Ishikawa (cell line): Measurements from ENCODE around the gene FBXL3.

Experiments used
- CEBPB ChIP-seq: IDR thresholded peaks from 2 replicates; pipeline ENCODE4 v1.6.1; 2012
- CREB1 ChIP-seq: IDR thresholded peaks from 2 replicates; pipeline ENCODE4 v1.6.1; 2012; ENCODE audit warnings: low read depth
- EGR1 ChIP-seq: IDR thresholded peaks from 2 replicates; pipeline ENCODE4 v1.6.1; 2012
- EP300 ChIP-seq: IDR thresholded peaks from 2 replicates; pipeline ENCODE4 v1.6.1; 2012; ENCODE audit warnings: borderline replicate concordance
- FOXM1 ChIP-seq: IDR thresholded peaks from 2 replicates; pipeline ENCODE4 v1.6.1; 2012; ENCODE audit warnings: low read depth, borderline replicate concordance
- NFIC ChIP-seq: IDR thresholded peaks from 2 replicates; pipeline ENCODE4 v1.6.1; 2012
- RAD21 ChIP-seq: IDR thresholded peaks from 2 replicates; pipeline ENCODE4 v1.6.1; 2012; ENCODE audit warnings: low read depth
- TAF1 ChIP-seq: IDR thresholded peaks from 2 replicates; pipeline ENCODE4 v1.6.1; 2012; ENCODE audit warnings: low read depth, mild to moderate bottlenecking
- TEAD4 ChIP-seq: IDR thresholded peaks from 2 replicates; pipeline ENCODE4 v1.6.1; 2012
- USF1 ChIP-seq: IDR thresholded peaks from 2 replicates; pipeline ENCODE4 v1.6.1; 2012
- YY1 ChIP-seq: IDR thresholded peaks from 2 replicates; pipeline ENCODE4 v1.6.1; 2012; ENCODE audit warnings: low read depth
- TF ChIP-seq, protein P1 (sequence below): IDR thresholded peaks from 2 replicates; pipeline ENCODE4 v1.6.1; 2012; ENCODE audit warnings: low read depth, mild to moderate bottlenecking
- TF ChIP-seq, protein P2 (sequence below): IDR thresholded peaks from 2 replicates; pipeline ENCODE4 v1.6.1; 2012

DNA sequence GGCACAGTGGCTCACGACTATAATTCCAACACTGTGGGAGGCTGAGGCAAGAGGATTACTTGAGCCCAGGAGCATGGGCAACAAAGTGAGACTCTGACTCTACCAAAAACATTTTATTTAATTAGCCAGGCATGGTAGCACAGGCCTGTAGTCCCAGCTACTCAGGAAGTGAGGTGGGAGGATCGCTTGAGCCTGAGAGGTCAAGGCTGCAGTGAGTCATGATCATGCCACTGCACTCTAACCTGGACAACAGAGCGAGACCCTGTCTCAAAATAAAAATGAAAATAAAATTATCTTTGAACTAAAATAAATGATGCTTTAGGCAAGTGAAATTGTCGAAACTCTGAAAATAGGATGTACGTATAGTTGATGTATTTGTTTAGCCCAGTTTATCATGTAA, 43.3 kb downstream of the FBXL3 start:
- no peak for TF ChIP-seq NFIC
- TF ChIP-seq CREB1, result no peak
- TF ChIP-seq EP300, result no peak
- TF ChIP-seq RAD21, result no peak
- TF ChIP-seq FOXM1, result no peak
- no peak for TF ChIP-seq YY1
- TF ChIP-seq, protein P1, sequence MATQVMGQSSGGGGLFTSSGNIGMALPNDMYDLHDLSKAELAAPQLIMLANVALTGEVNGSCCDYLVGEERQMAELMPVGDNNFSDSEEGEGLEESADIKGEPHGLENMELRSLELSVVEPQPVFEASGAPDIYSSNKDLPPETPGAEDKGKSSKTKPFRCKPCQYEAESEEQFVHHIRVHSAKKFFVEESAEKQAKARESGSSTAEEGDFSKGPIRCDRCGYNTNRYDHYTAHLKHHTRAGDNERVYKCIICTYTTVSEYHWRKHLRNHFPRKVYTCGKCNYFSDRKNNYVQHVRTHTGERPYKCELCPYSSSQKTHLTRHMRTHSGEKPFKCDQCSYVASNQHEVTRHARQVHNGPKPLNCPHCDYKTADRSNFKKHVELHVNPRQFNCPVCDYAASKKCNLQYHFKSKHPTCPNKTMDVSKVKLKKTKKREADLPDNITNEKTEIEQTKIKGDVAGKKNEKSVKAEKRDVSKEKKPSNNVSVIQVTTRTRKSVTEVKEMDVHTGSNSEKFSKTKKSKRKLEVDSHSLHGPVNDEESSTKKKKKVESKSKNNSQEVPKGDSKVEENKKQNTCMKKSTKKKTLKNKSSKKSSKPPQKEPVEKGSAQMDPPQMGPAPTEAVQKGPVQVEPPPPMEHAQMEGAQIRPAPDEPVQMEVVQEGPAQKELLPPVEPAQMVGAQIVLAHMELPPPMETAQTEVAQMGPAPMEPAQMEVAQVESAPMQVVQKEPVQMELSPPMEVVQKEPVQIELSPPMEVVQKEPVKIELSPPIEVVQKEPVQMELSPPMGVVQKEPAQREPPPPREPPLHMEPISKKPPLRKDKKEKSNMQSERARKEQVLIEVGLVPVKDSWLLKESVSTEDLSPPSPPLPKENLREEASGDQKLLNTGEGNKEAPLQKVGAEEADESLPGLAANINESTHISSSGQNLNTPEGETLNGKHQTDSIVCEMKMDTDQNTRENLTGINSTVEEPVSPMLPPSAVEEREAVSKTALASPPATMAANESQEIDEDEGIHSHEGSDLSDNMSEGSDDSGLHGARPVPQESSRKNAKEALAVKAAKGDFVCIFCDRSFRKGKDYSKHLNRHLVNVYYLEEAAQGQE, result no peak
- TF ChIP-seq TAF1, result no peak
- no peak for TF ChIP-seq EGR1
- no peak for TF ChIP-seq CEBPB
- no peak for TF ChIP-seq TEAD4
- TF ChIP-seq USF1, result no peak
- TF ChIP-seq, protein P2, sequence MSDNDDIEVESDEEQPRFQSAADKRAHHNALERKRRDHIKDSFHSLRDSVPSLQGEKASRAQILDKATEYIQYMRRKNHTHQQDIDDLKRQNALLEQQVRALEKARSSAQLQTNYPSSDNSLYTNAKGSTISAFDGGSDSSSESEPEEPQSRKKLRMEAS, result no peak
